SK-N-SH treated with all-trans-retinoic acid at 6 μM for 48 hours (cell line): ENCODE measurements around the gene NKX6-2.

Source experiments
- ATAC-seq: fragments of 200-7000 bp; cut with Tn5 transposase; 3 replicates; pipeline ENCODE4 v1.9.1; 2020; ENCODE audit warnings: mild to moderate bottlenecking, moderate library complexity
- BACH2 ChIP-seq: fragments of 250-450 bp; sonication (Bioruptor Pico); IDR thresholded peaks from 2 replicates; pipeline ENCODE4 v1.9.0; 2021; ENCODE audit warnings: mild to moderate bottlenecking, borderline replicate concordance
- ESRRG ChIP-seq: fragments of 250-450 bp; sonication (Bioruptor Pico); IDR thresholded peaks from 2 replicates; pipeline ENCODE4 v1.6.1; 2021; ENCODE audit warnings: mild to moderate bottlenecking
- GLIS3 ChIP-seq: fragments of 250-450 bp; sonication (Bioruptor Pico); IDR thresholded peaks from 2 replicates; pipeline ENCODE4 v1.5.0; 2020; ENCODE audit warnings: mild to moderate bottlenecking, moderate library complexity
- PPARA ChIP-seq: fragments of 250-450 bp; sonication (Bioruptor Pico); IDR thresholded peaks from 2 replicates; pipeline ENCODE4 v1.5.0; 2020; ENCODE audit warnings: mild to moderate bottlenecking, borderline replicate concordance
- RARB ChIP-seq: fragments of 250-450 bp; sonication (Bioruptor Pico); IDR thresholded peaks from 2 replicates; pipeline ENCODE4 v1.8.0; 2021; ENCODE audit warnings: mild to moderate bottlenecking, moderate library complexity
- SNAI2 ChIP-seq: fragments of 250-450 bp; sonication (Bioruptor Pico); IDR thresholded peaks from 2 replicates; pipeline ENCODE4 v1.5.0; 2020; ENCODE audit warnings: mild to moderate bottlenecking, moderate library complexity
- TCF4 ChIP-seq: fragments of 250-450 bp; sonication (Bioruptor Pico); IDR thresholded peaks from 2 replicates; pipeline ENCODE4 v1.8.0; 2021; ENCODE audit warnings: mild to moderate bottlenecking, moderate library complexity, borderline replicate concordance
- TOX ChIP-seq: fragments of 250-450 bp; sonication (Bioruptor Pico); IDR thresholded peaks from 2 replicates; pipeline ENCODE4 v1.8.0; 2021; ENCODE audit warnings: mild to moderate bottlenecking, moderate library complexity, borderline replicate concordance
- ZC3H10 ChIP-seq: fragments of 250-450 bp; sonication (Bioruptor Pico); IDR thresholded peaks from 2 replicates; pipeline ENCODE4 v1.5.1; 2021; ENCODE audit warnings: mild to moderate bottlenecking, moderate library complexity
- ZFP30 ChIP-seq: fragments of 450-650 bp; formaldehyde crosslinking; IDR thresholded peaks from 2 replicates; pipeline ENCODE4 v1.5.0; 2022; ENCODE audit warnings: mild to moderate bottlenecking, moderate library complexity
- ZNF565 ChIP-seq: fragments of 450-650 bp; formaldehyde crosslinking; conservative IDR thresholded peaks from 2 replicates; pipeline ENCODE4 v1.5.0; 2020; ENCODE audit warnings: low read depth, mild to moderate bottlenecking, moderate library complexity
- ZNF70 ChIP-seq: fragments of 450-650 bp; formaldehyde crosslinking; IDR thresholded peaks from 2 replicates; pipeline ENCODE4 v1.5.0; 2020; ENCODE audit warnings: mild to moderate bottlenecking, moderate library complexity
- ZNF8 ChIP-seq: fragments of 450-650 bp; formaldehyde crosslinking; IDR thresholded peaks from 2 replicates; pipeline ENCODE4 v1.5.0; 2020; ENCODE audit warnings: mild to moderate bottlenecking, moderate library complexity
- TF ChIP-seq, protein P1 (sequence below): fragments of 250-450 bp; sonication (Bioruptor Pico); IDR thresholded peaks from 2 replicates; pipeline ENCODE4 v1.5.0; 2020; ENCODE audit warnings: mild to moderate bottlenecking, moderate library complexity
- TF ChIP-seq, protein P2 (sequence below): fragments of 250-450 bp; sonication (Bioruptor Pico); IDR thresholded peaks from 2 replicates; pipeline ENCODE4 v1.5.1; 2020; ENCODE audit warnings: low read depth, mild to moderate bottlenecking, moderate library complexity
- TF ChIP-seq, protein P3 (sequence below): fragments of 250-450 bp; sonication (Bioruptor Pico); IDR thresholded peaks from 2 replicates; pipeline ENCODE4 v1.5.1; 2021; ENCODE audit warnings: mild to moderate bottlenecking, moderate library complexity
- TF ChIP-seq, protein P4 (sequence below): fragments of 250-450 bp; sonication (Bioruptor Pico); IDR thresholded peaks from 2 replicates; pipeline ENCODE4 v1.8.0; 2021; ENCODE audit warnings: low read depth, mild to moderate bottlenecking, moderate library complexity, borderline replicate concordance
- TF ChIP-seq, protein P5 (sequence below): fragments of 250-450 bp; sonication (Bioruptor Pico); IDR thresholded peaks from 2 replicates; pipeline ENCODE4 v1.8.0; 2020; ENCODE audit warnings: mild to moderate bottlenecking, moderate library complexity, borderline replicate concordance

Gene NKX6-2

DNA sequence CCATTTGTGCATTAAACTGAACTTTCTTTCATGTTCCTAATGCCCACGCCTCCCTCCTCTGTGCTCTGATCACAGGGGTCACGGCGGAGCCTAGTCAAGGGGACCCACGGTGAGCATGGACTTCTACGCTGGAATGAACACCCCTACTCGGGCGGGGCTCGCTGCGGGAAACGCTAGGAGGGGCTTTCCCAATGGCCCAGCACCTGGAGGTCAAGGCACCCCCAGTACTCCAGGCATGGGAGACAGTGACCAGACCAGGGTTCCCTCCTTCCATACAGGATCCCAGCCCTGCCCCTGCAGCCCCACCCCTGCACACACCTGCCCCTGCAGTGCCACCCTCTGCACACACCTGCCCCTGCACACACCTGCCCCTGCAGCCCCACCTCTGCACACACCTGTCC, 27.1 kb upstream of the NKX6-2 start (continued):
- TF ChIP-seq, protein P1, sequence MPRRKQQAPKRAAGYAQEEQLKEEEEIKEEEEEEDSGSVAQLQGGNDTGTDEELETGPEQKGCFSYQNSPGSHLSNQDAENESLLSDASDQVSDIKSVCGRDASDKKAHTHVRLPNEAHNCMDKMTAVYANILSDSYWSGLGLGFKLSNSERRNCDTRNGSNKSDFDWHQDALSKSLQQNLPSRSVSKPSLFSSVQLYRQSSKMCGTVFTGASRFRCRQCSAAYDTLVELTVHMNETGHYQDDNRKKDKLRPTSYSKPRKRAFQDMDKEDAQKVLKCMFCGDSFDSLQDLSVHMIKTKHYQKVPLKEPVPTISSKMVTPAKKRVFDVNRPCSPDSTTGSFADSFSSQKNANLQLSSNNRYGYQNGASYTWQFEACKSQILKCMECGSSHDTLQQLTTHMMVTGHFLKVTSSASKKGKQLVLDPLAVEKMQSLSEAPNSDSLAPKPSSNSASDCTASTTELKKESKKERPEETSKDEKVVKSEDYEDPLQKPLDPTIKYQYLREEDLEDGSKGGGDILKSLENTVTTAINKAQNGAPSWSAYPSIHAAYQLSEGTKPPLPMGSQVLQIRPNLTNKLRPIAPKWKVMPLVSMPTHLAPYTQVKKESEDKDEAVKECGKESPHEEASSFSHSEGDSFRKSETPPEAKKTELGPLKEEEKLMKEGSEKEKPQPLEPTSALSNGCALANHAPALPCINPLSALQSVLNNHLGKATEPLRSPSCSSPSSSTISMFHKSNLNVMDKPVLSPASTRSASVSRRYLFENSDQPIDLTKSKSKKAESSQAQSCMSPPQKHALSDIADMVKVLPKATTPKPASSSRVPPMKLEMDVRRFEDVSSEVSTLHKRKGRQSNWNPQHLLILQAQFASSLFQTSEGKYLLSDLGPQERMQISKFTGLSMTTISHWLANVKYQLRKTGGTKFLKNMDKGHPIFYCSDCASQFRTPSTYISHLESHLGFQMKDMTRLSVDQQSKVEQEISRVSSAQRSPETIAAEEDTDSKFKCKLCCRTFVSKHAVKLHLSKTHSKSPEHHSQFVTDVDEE = no peak
- no peak for TF ChIP-seq TCF4 (CRISPR knock-in tag)
- TF ChIP-seq, all 23 proteins: peak for 0

DNA sequence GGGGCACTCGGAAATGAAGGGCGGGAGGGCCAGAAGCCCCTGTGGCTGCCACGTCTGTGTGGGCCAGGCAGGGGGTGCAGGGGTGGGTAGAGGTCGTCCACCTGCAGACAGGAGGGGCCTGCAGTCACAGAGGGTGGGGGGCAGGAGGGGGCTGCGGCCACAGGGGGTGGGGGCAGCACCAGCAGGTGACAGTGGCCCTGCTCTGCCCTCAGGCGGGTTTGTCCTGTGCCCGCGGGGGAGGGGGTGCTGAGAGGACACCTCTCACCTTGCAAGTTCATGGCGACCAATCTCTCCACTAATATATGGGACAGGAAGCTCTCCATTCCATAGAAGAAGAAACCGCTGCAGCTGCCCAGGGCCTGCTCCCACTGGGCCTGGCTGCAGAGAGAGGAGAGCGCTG, 26.6 kb upstream of the NKX6-2 start:
- TF ChIP-seq TCF4 (CRISPR knock-in tag) = no peak
- TF ChIP-seq, protein P2, sequence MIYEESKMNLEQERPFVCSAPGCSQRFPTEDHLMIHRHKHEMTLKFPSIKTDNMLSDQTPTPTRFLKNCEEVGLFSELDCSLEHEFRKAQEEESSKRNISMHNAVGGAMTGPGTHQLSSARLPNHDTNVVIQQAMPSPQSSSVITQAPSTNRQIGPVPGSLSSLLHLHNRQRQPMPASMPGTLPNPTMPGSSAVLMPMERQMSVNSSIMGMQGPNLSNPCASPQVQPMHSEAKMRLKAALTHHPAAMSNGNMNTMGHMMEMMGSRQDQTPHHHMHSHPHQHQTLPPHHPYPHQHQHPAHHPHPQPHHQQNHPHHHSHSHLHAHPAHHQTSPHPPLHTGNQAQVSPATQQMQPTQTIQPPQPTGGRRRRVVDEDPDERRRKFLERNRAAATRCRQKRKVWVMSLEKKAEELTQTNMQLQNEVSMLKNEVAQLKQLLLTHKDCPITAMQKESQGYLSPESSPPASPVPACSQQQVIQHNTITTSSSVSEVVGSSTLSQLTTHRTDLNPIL (CRISPR knock-in tag) = no peak
- no peak for TF ChIP-seq ZC3H10 (CRISPR knock-in tag)
- no peak for TF ChIP-seq GLIS3 (CRISPR knock-in tag)
- TF ChIP-seq, all 23 proteins: peak for 0
- ATAC-seq = no peak

DNA sequence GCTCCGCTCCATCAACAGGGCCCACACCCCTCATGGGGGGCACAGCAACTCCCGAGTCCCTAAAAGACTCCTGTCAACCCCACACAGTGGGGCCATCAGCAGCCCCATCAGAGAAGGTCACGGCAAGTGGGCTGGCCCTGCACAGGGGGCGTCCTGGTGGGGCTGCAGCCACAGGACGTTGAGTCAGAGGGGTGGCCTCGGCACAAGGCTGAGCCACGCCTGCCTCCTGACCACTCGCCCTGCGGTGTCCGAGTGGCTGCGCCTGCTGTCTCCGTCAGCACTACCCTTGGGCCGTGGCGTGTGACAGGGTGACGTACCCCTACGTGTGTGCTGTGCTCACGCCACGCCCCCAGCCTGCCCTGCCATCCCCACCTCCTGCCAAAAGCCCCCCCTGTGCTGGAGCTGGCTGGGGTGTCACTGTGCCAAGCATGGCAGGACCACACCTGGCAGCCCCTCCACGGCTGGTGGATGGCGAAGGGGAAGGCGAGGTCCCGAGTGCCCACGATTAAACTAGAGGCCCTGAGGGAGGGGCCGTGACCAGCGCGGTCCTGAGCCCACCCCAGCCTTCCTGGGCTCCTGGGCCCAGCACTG, 26.0 kb upstream of the NKX6-2 start:
- TF ChIP-seq BACH2 (CRISPR knock-in tag) = no peak
- TF ChIP-seq SNAI2 (CRISPR knock-in tag) = no peak
- no peak for TF ChIP-seq ZNF8 (CRISPR knock-in tag)
- TF ChIP-seq TCF4 (CRISPR knock-in tag) = no peak
- no peak for TF ChIP-seq ZNF70 (CRISPR knock-in tag)
- TF ChIP-seq, protein P3, sequence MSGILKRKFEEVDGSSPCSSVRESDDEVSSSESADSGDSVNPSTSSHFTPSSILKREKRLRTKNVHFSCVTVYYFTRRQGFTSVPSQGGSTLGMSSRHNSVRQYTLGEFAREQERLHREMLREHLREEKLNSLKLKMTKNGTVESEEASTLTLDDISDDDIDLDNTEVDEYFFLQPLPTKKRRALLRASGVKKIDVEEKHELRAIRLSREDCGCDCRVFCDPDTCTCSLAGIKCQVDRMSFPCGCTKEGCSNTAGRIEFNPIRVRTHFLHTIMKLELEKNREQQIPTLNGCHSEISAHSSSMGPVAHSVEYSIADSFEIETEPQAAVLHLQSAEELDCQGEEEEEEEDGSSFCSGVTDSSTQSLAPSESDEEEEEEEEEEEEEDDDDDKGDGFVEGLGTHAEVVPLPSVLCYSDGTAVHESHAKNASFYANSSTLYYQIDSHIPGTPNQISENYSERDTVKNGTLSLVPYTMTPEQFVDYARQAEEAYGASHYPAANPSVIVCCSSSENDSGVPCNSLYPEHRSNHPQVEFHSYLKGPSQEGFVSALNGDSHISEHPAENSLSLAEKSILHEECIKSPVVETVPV (CRISPR knock-in tag) = no peak
- TF ChIP-seq ZNF565 (CRISPR knock-in tag) = no peak
- no peak for TF ChIP-seq ESRRG
- no peak for TF ChIP-seq TOX (CRISPR knock-in tag)
- TF ChIP-seq, protein P4, sequence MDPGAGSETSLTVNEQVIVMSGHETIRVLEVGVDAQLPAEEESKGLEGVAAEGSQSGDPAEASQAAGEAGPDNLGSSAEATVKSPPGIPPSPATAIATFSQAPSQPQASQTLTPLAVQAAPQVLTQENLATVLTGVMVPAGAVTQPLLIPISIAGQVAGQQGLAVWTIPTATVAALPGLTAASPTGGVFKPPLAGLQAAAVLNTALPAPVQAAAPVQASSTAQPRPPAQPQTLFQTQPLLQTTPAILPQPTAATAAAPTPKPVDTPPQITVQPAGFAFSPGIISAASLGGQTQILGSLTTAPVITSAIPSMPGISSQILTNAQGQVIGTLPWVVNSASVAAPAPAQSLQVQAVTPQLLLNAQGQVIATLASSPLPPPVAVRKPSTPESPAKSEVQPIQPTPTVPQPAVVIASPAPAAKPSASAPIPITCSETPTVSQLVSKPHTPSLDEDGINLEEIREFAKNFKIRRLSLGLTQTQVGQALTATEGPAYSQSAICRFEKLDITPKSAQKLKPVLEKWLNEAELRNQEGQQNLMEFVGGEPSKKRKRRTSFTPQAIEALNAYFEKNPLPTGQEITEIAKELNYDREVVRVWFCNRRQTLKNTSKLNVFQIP = no peak
- TF ChIP-seq PPARA = no peak
- TF ChIP-seq ZFP30 (CRISPR knock-in tag) = no peak
- TF ChIP-seq ZC3H10 (CRISPR knock-in tag) = no peak
- TF ChIP-seq, protein P2 (CRISPR knock-in tag) = no peak
- no peak for TF ChIP-seq RARB (CRISPR knock-in tag)
- TF ChIP-seq, protein P1 = no peak
- TF ChIP-seq, protein P5, sequence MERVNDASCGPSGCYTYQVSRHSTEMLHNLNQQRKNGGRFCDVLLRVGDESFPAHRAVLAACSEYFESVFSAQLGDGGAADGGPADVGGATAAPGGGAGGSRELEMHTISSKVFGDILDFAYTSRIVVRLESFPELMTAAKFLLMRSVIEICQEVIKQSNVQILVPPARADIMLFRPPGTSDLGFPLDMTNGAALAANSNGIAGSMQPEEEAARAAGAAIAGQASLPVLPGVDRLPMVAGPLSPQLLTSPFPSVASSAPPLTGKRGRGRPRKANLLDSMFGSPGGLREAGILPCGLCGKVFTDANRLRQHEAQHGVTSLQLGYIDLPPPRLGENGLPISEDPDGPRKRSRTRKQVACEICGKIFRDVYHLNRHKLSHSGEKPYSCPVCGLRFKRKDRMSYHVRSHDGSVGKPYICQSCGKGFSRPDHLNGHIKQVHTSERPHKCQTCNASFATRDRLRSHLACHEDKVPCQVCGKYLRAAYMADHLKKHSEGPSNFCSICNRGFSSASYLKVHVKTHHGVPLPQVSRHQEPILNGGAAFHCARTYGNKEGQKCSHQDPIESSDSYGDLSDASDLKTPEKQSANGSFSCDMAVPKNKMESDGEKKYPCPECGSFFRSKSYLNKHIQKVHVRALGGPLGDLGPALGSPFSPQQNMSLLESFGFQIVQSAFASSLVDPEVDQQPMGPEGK (CRISPR knock-in tag) = no peak
- ATAC-seq = no peak
